Measurements from ENCODE around the gene ENAH. TPM values are rescaled to one million over a fixed set of nuclear protein-coding genes. Genes with fewer than 3 reads are reported as not detected.

Gene ENAH
- total RNA-seq, 1 experiment from 2014 or later, result 100 TPM

- CTCF ChIA-PET, result no interaction called here
- peaks cover 36 to 77% of the 10 kb centered on the region in 2 experiments for H3K4me1 ChIP-seq (ENCODE audit: control insufficient read depth in 1 of 2, insufficient read depth in 2 of 2, low read length in 2 of 2)
- no TSS peak for BruUV-seq (replicated peaks)
Measured at GRCh38 chr1:225451340-225451739, 201.6 kb downstream of the ENAH start.

More at GRCh38 chr1:225451340-225451739, 201.6 kb downstream of the ENAH start:
- Histone ChIP-seq H3K9me3 (ENCODE audit: control insufficient read depth in 1 of 2, insufficient read depth in 1 of 2, low read depth in 1 of 2, low read length in 2 of 2) (no peaks in the 10 kb centered on the region), H3K36me3 (ENCODE audit: control insufficient read depth in 1 of 2, insufficient read depth in 2 of 2, low read length in 2 of 2) (no peaks in the 10 kb centered on the region), H3K27ac (ENCODE audit: low read depth, low read length) (no peak overlapping the region), H3K4me3 (replicated peaks in 1 of 2; ENCODE audit: low read depth in 1 of 2, low read length in 2 of 2) (no peak overlapping the region), H4K20me1 (ENCODE audit: insufficient read depth) (no peaks in the 10 kb centered on the region), H2AFZ (ENCODE audit: low read depth, low read length, poor library complexity, severe bottlenecking) (no peak overlapping the region), H3K9me2 (ENCODE audit: insufficient read depth) (no peaks in the 10 kb centered on the region), H3K27me3 (ENCODE audit: insufficient read depth, low read length) (no peaks in the 10 kb centered on the region), H3K9ac (ENCODE audit: low read length) (no peak overlapping the region), H3K4me2 (ENCODE audit: low read length) (peak overlapping the region; percentile 24; the same call in 1 of the 2 replicates), H3K79me2 (ENCODE audit: insufficient read depth, low read length) (no peaks in the 10 kb centered on the region)
- no peak for ATAC-seq
- POLR2A ChIA-PET, result interaction anchor here (1.2 kb wide), 1 partner anchor 11 kb away, joined by 3 read pairs; no protein-coding TSS in a partner anchor
- DNase-seq (ENCODE audit: low read depth, low spot score), result no peak
- TF ChIP-seq YY1 (IDR thresholded peaks at IDR 0.05; ENCODE audit: extremely low read depth, insufficient replicate concordance, low read depth, low read length), result no peak
- no peak for TF ChIP-seq POLR2AphosphoS5 (IDR thresholded peaks at IDR 0.05; ENCODE audit: low read depth, low read length)
- TF ChIP-seq SP1 (IDR thresholded peaks at IDR 0.05; ENCODE audit: low read depth), result no peak
- TF ChIP-seq TCF7L2 (IDR thresholded peaks at IDR 0.05; ENCODE audit: borderline replicate concordance, extremely low read depth, insufficient read depth, insufficient read length), result no peak
- no peak for TF ChIP-seq ZFX (IDR thresholded peaks at IDR 0.05)
- no peak for TF ChIP-seq ZBTB33 (IDR thresholded peaks at IDR 0.05; ENCODE audit: extremely low read depth, insufficient replicate concordance, low read length)
- no peak for TF ChIP-seq CBX3 (IDR thresholded peaks at IDR 0.05; ENCODE audit: low read depth)
- RAD21 ChIA-PET (ENCODE audit: low non-redundant PET in 1 of 2, low total read pairs in 2 of 2, uncharacterized antibody in 2 of 2, unreplicated experiment in 2 of 2), result no interaction called here
- intact Hi-C loops (cut with micrococcal nuclease), result no loop called here
